Tibial nerve (tissue), 4 donors: ENCODE measurements around the gene MAP3K21.

Source experiments
- CTCF ChIP-seq, 5 experiments: fragments of 200-600 bp in 3 of 5; fragments of 450-650 bp in 2 of 5; sonication (generic) in 3 of 5; IDR thresholded peaks; one replicate each; pipeline ENCODE4 v1.5.1; 2016 to 2019; ENCODE audit warnings: antibody characterized with exemption in 5 of 5, mild to moderate bottlenecking in 3 of 5, moderate library complexity in 2 of 5
- EP300 ChIP-seq, 2 donors: sonication (generic); formaldehyde crosslinking; IDR thresholded peaks; one replicate each; pipeline ENCODE4 v1.6.1; 2017; ENCODE audit warnings: antibody characterized with exemption in 2 of 2, mild to moderate bottlenecking in 1 of 2

GRCh38 chr1:233412812-233413211, 85.3 kb downstream of the MAP3K21 start:
- no peak for TF ChIP-seq EP300 (IDR thresholded peaks at IDR 0.05)
- no peak for TF ChIP-seq CTCF (IDR thresholded peaks at IDR 0.05)
